HCT116 (cell line): ENCODE data around the gene DOCK4. TPM values are rescaled to one million over a fixed set of nuclear protein-coding genes. Genes with fewer than 3 reads are reported as not detected.
A peak's percentile ranks its signal among the peaks of the same experiment; 100 is the strongest.

Experiments used
- ATAC-seq: fragments of 200-7000 bp; cut with Tn5 transposase; 2 replicates; pipeline ENCODE4 v1.9.1; 2020; ENCODE audit warnings: mild to moderate bottlenecking, moderate library complexity
- BruUV-seq: library from RNA; stranded (reverse); fragments of 400-500 nt; replicated peaks from 2 replicates; lab custom pipeline; 2021; lab: Mats Ljungman, UMichigan
- CTCF ChIA-PET: fragments of 300-600 bp; sonication (Branson Sonifier 250); formaldehyde crosslinking; loops from one replicate; lab custom pipeline; 2021; ENCODE audit warnings: antibody characterized with exemption; lab: Charles Lee
- POLR2A ChIA-PET: fragments of 300-600, 350-600 bp; sonication (Branson Sonifier 250); formaldehyde crosslinking; loops from one replicate; lab custom pipeline; 2021; ENCODE audit warnings: antibody characterized with exemption; lab: Charles Lee
- RAD21 ChIA-PET, 2 experiments: fragments of 300-600 bp; sonication (Branson Sonifier 250); formaldehyde crosslinking; loops; one replicate each; lab custom pipeline; 2023; ENCODE audit warnings: low total read pairs in 2 of 2; ENCODE audit not compliant: uncharacterized antibody in 2 of 2, unreplicated experiment in 2 of 2, low non-redundant PET in 1 of 2; lab: Charles Lee
- DNase-seq: peaks from one replicate; pipeline ENCODE4 v3.0.0-alpha.2; 2010; ENCODE audit warnings: low read depth, low spot score
- H2AFZ ChIP-seq: fragments of 200-600 bp; shearing (Covaris generic), sonication (generic); 2 replicates; pipeline ENCODE4 v1.6.1; 2017; ENCODE audit warnings: low read depth, mixed run types, mixed read lengths, antibody characterized with exemption, low read length; ENCODE audit not compliant: poor library complexity, severe bottlenecking
- H3K27ac ChIP-seq: 2 replicates; pipeline ENCODE4 v1.5.1; 2012; ENCODE audit warnings: low read depth, low read length
- H3K27me3 ChIP-seq: fragments of 200-600 bp; sonication (generic); 2 replicates; pipeline ENCODE4 v1.6.1; 2016; ENCODE audit warnings: mixed run types, low read length, mixed read lengths; ENCODE audit not compliant: insufficient read depth
- H3K36me3 ChIP-seq, 2 experiments: fragments of 200-500 bp in 1 of 2; fragments of 200-600 bp in 1 of 2; sonication (Bioruptor generic) in 1 of 2; sonication (generic) in 1 of 2; 2 replicates each; pipeline versions ENCODE4 v1.5.1 to v1.6.1; 2014 to 2016; ENCODE audit warnings: low read length in 2 of 2, inconsistent platforms in 1 of 2, mixed read lengths in 1 of 2, mixed run types in 1 of 2; ENCODE audit not compliant: insufficient read depth in 2 of 2, control insufficient read depth in 1 of 2
- H3K4me1 ChIP-seq, 2 experiments: fragments of 200-600 bp in 1 of 2; sonication (generic) in 1 of 2; 2 replicates each; pipeline versions ENCODE4 v1.5.1 to v1.6.1; 2012 to 2017; ENCODE audit warnings: low read length in 2 of 2, inconsistent platforms in 1 of 2, mild to moderate bottlenecking in 1 of 2, mixed read lengths in 1 of 2, mixed run types in 1 of 2, moderate library complexity in 1 of 2; ENCODE audit not compliant: insufficient read depth in 2 of 2, control insufficient read depth in 1 of 2
- H3K4me2 ChIP-seq: fragments of 200-600 bp; sonication (generic); 2 replicates; pipeline ENCODE4 v1.6.1; 2017; ENCODE audit warnings: mixed run types, low read length, mixed read lengths
- H3K4me3 ChIP-seq, 2 experiments: fragments of 200-600 bp in 1 of 2; sonication (generic) in 1 of 2; replicated peaks in 1 of 2; 2 replicates each; pipeline ENCODE4 v1.5.1; 2011 to 2016; ENCODE audit warnings: low read length in 2 of 2, control low read depth in 1 of 2, low read depth in 1 of 2, mild to moderate bottlenecking in 1 of 2, mixed read lengths in 1 of 2, mixed run types in 1 of 2
- H3K79me2 ChIP-seq: fragments of 200-600 bp; sonication (generic); 2 replicates; pipeline ENCODE4 v1.6.1; 2017; ENCODE audit warnings: mild to moderate bottlenecking, mixed run types, low read length, moderate library complexity, mixed read lengths; ENCODE audit not compliant: insufficient read depth
- H3K9ac ChIP-seq: fragments of 200-600 bp; sonication (generic); 2 replicates; pipeline ENCODE4 v1.6.1; 2016; ENCODE audit warnings: low read length, mixed read lengths
- H3K9me2 ChIP-seq: fragments of 200-600 bp; sonication (generic), shearing (Covaris generic); 2 replicates; pipeline ENCODE4 v1.6.1; 2017; ENCODE audit warnings: mixed run types, mild to moderate bottlenecking, moderate library complexity; ENCODE audit not compliant: insufficient read depth
- H3K9me3 ChIP-seq, 2 experiments: fragments of 200-500 bp in 1 of 2; fragments of 200-600 bp in 1 of 2; sonication (Bioruptor generic) in 1 of 2; sonication (generic) in 1 of 2; 2 replicates each; pipeline ENCODE4 v1.6.1; 2014 to 2017; ENCODE audit warnings: low read length in 2 of 2, mixed read lengths in 2 of 2, inconsistent platforms in 1 of 2, low read depth in 1 of 2, mild to moderate bottlenecking in 1 of 2, mixed run types in 1 of 2, moderate library complexity in 1 of 2; ENCODE audit not compliant: control insufficient read depth in 1 of 2, insufficient read depth in 1 of 2
- H4K20me1 ChIP-seq: fragments of 200-600 bp; sonication (generic), shearing (Covaris generic); 2 replicates; pipeline ENCODE4 v1.6.1; 2017; ENCODE audit warnings: mixed run types, mild to moderate bottlenecking, moderate library complexity; ENCODE audit not compliant: insufficient read depth
- ATF3 ChIP-seq: IDR thresholded peaks from 2 replicates; pipeline ENCODE4 v1.6.1; 2012
- CEBPB ChIP-seq: IDR thresholded peaks from 2 replicates; pipeline ENCODE4 v1.6.1; 2012; ENCODE audit warnings: low read depth
- EZH2 ChIP-seq: fragments of 200-600 bp; sonication (generic); IDR thresholded peaks from 2 replicates; pipeline ENCODE4 v1.6.1; 2017; ENCODE audit warnings: antibody characterized with exemption, mixed run types
- EZH2phosphoT487 ChIP-seq: fragments of 200-600 bp; IDR thresholded peaks from 2 replicates; pipeline ENCODE4 v1.6.1; 2018; ENCODE audit warnings: antibody characterized with exemption, borderline replicate concordance
- FOSL1 ChIP-seq: IDR thresholded peaks from 2 replicates; pipeline ENCODE4 v1.6.1; 2012; ENCODE audit warnings: low read depth
- MAX ChIP-seq: IDR thresholded peaks from 2 replicates; pipeline ENCODE4 v1.6.1; 2012
- POLR2A ChIP-seq: IDR thresholded peaks from 2 replicates; pipeline ENCODE4 v1.7.0; 2011; ENCODE audit warnings: borderline replicate concordance; ENCODE audit not compliant: insufficient read depth, insufficient read length; ENCODE audit errors: extremely low read depth
- POLR2AphosphoS5 ChIP-seq: IDR thresholded peaks from 2 replicates; pipeline ENCODE4 v1.6.1; 2011; ENCODE audit warnings: mild to moderate bottlenecking, low read depth, low read length, moderate library complexity
- SP1 ChIP-seq: IDR thresholded peaks from 2 replicates; pipeline ENCODE4 v1.6.1; 2012; ENCODE audit warnings: low read depth
- TCF7L2 ChIP-seq: IDR thresholded peaks from 2 replicates; pipeline ENCODE4 v1.7.0; 2011; ENCODE audit warnings: borderline replicate concordance, inconsistent platforms; ENCODE audit not compliant: insufficient read depth, insufficient read length; ENCODE audit errors: extremely low read depth
- ZFX ChIP-seq: fragments of 450-650 bp; IDR thresholded peaks from 2 replicates; pipeline ENCODE4 v1.6.1; 2017
- intact Hi-C: fragments of 100-400 bp; cut with micrococcal nuclease; formaldehyde crosslinking; loops from 2 replicates; pipeline ENCODE4 v1.10.0; 2022
- total RNA-seq: library from RNA; stranded (reverse); gene quantifications from one replicate; pipeline ENCODE4 v1.2.1, GENCODE V29; 2021; ENCODE audit not compliant: unreplicated experiment

DOCK4 gene
- total RNA-seq, 1 experiment from 2014 or later = 2.2 TPM

DNA sequence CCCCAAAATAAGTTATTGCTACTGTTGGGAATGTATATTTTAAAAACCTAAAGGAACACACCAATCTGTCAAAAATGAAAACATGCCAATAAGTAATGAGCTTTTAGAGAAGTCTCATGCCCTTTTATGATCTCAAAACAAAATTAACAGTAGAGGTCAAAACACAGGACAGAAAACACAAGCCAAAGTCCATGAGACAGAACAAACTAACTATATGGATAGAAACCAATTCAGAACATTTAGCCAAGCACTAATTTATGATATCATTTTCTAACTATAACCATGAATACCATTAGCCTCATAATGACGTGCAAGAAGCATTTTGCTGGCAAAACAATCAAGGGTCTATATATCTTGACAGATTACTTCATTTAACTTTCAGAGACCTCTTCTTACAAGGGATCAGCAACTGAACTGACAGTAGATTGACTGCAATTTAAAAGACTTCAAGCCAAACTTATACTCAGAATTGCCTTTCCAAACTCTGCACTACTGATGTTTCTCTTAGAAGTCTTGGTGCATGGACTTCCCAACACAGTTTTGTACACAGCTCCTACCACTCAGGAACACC is 200.9 kb downstream of the DOCK4 start:
- Histone ChIP-seq H3K27me3 (no peaks in the 10 kb centered on the region), H3K27ac (no peak overlapping the region), H3K4me2 (no peak overlapping the region), H2AFZ (no peak overlapping the region), H3K4me3 (no peak overlapping the region), H3K9ac (no peak overlapping the region), H3K9me3 (no peaks in the 10 kb centered on the region), H3K79me2 (no peaks in the 10 kb centered on the region)
- no TSS peak for BruUV-seq
- RAD21 ChIA-PET = no interaction called here
- intact Hi-C loops = no loop called here
- TF ChIP-seq ZFX (no peak), MAX (no peak), TCF7L2 (no peak)
- TF ChIP-seq, all 23 proteins: peak for 0
- ChIA-PET POLR2A (no interaction called here), CTCF (no interaction called here)
- DNase-seq = no peak
- peaks cover 0 to 13% of the 10 kb centered on the region in 2 experiments; a peak in 1 of 4 replicates for H3K4me1 ChIP-seq
- no peaks in the 10 kb centered on the region for H3K9me2 ChIP-seq
- no peaks in the 10 kb centered on the region for H3K36me3 ChIP-seq
- no peaks in the 10 kb centered on the region for H4K20me1 ChIP-seq
- no peak for ATAC-seq

- CTCF ChIA-PET = no interaction called here
- Histone ChIP-seq H2AFZ (no peak overlapping the region), H3K79me2 (no peaks in the 10 kb centered on the region), H3K9me3 (no peaks in the 10 kb centered on the region), H3K4me3 (no peak overlapping the region), H3K27ac (no peak overlapping the region), H3K27me3 (no peaks in the 10 kb centered on the region), H3K4me2 (no peak overlapping the region), H3K36me3 (no peaks in the 10 kb centered on the region), H3K9ac (no peak overlapping the region), H3K4me1 (peaks cover 0 to 7% of the 10 kb centered on the region in 2 experiments; a peak in 1 of 4 replicates), H4K20me1 (no peaks in the 10 kb centered on the region), H3K9me2 (no peaks in the 10 kb centered on the region)
- POLR2A ChIA-PET = no interaction called here
- TF ChIP-seq ATF3 (peak; percentile 43; the same call in 1 of the 2 replicates), CEBPB (peak; percentile 67; the same call in 1 of the 2 replicates), EZH2 (no peak), EZH2phosphoT487 (no peak), POLR2A (no peak), FOSL1 (peak; percentile 38), SP1 (peak; percentile 43), POLR2AphosphoS5 (peak; percentile 37; the same call in 1 of the 2 replicates)
- DNase-seq (peak; percentile 37), ATAC-seq (no peak)
- RAD21 ChIA-PET = no interaction called here
- no TSS peak for BruUV-seq
- intact Hi-C loops = no loop called here
These were observed 204.9 kb downstream of the DOCK4 start for GRCh38 chr7:112001091-112001826.
